Measurements from ENCODE around the gene F7. TPM values are rescaled to one million over a fixed set of nuclear protein-coding genes. Genes with fewer than 3 reads are reported as not detected.

The F7 gene
- total RNA-seq, 1 experiment from 2014 or later: not detected

DNA sequence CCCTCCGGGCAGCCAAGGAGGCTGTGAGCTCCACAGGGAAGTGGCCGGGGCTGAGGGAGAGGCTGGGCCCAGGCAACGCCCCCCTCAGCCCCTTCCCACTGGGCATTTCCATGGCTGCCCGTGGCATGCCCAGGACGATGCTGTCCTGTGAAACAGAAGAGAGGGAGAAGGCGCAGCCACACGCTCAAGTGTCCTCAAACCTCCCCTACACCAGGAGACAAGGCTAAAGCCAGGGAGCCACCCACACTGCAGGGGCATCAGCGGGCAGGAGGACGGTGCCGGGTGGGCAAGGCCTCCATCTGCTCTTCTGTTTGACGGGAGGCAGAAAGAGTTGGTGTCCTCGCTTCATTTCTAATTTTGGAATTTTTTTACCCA lies 38.7 kb downstream of the F7 start:
- POLR2A ChIA-PET: no interaction called here
- intact Hi-C loops (cut with micrococcal nuclease; ENCODE audit: unreplicated experiment) (no loop called here), in situ Hi-C loops (cut with HindIII; ENCODE audit: low pct_unique_long_range_greater_than_20kb, low sequenced_read_pairs) (no loop called here)
- Histone ChIP-seq H3K4me1 (ENCODE audit: control insufficient read depth, insufficient read depth, low read length) (no peaks in the 10 kb centered on the region), H3K36me3 (ENCODE audit: control insufficient read depth, insufficient read depth, low read length) (no peaks in the 10 kb centered on the region), H3K9me3 (ENCODE audit: control insufficient read depth, insufficient read depth, low read depth, low read length) (no peaks in the 10 kb centered on the region), H3K27me3 (ENCODE audit: control insufficient read depth, insufficient read depth, low read length) (no peaks in the 10 kb centered on the region), H3K27ac (ENCODE audit: low read length) (no peak overlapping the region), H3K4me3 (ENCODE audit: low read depth in 2 of 2, low read length in 2 of 2) (no peak overlapping the region)
- no peak for TF ChIP-seq TCF7L2 (IDR thresholded peaks at IDR 0.05; ENCODE audit: low read depth, low read length)
- TF ChIP-seq SIN3A (IDR thresholded peaks at IDR 0.05; ENCODE audit: borderline replicate concordance, insufficient read depth, low read depth, low read length): no peak
- TF ChIP-seq POLR2AphosphoS5 (IDR thresholded peaks at IDR 0.05; ENCODE audit: low read depth, low read length): no peak
- TF ChIP-seq, protein P1, sequence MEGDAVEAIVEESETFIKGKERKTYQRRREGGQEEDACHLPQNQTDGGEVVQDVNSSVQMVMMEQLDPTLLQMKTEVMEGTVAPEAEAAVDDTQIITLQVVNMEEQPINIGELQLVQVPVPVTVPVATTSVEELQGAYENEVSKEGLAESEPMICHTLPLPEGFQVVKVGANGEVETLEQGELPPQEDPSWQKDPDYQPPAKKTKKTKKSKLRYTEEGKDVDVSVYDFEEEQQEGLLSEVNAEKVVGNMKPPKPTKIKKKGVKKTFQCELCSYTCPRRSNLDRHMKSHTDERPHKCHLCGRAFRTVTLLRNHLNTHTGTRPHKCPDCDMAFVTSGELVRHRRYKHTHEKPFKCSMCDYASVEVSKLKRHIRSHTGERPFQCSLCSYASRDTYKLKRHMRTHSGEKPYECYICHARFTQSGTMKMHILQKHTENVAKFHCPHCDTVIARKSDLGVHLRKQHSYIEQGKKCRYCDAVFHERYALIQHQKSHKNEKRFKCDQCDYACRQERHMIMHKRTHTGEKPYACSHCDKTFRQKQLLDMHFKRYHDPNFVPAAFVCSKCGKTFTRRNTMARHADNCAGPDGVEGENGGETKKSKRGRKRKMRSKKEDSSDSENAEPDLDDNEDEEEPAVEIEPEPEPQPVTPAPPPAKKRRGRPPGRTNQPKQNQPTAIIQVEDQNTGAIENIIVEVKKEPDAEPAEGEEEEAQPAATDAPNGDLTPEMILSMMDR (IDR thresholded peaks at IDR 0.05): no peak
- TF ChIP-seq REST (IDR thresholded peaks at IDR 0.05; ENCODE audit: insufficient read depth in 1 of 2, low read depth in 2 of 2, low read length in 1 of 2): no peak
- DNase-seq (ENCODE audit: low read depth, low spot score) (no peak), ATAC-seq (no peak)
- BruUV-seq (replicated peaks): no TSS peak
- CTCF ChIA-PET: no interaction called here

GRCh38 chr13:113145496-113145895 lies 39.9 kb downstream of the F7 start:
- Histone ChIP-seq H3K36me3 (ENCODE audit: control insufficient read depth, insufficient read depth, low read length) (no peaks in the 10 kb centered on the region), H3K27ac (ENCODE audit: low read length) (no peak overlapping the region), H3K27me3 (ENCODE audit: control insufficient read depth, insufficient read depth, low read length) (no peaks in the 10 kb centered on the region), H3K4me3 (ENCODE audit: low read depth in 2 of 2, low read length in 2 of 2) (no peak overlapping the region), H3K9me3 (ENCODE audit: control insufficient read depth, insufficient read depth, low read depth, low read length) (no peaks in the 10 kb centered on the region), H3K4me1 (ENCODE audit: control insufficient read depth, insufficient read depth, low read length) (no peaks in the 10 kb centered on the region)
- in situ Hi-C loops (cut with HindIII; ENCODE audit: low pct_unique_long_range_greater_than_20kb, low sequenced_read_pairs): no loop called here
- no TSS peak for BruUV-seq (replicated peaks)
- ATAC-seq (no peak), DNase-seq (ENCODE audit: low read depth, low spot score) (no peak)
- CTCF ChIA-PET: no interaction called here
- intact Hi-C loops (cut with micrococcal nuclease; ENCODE audit: unreplicated experiment): no loop called here
- TF ChIP-seq TCF7L2 (IDR thresholded peaks at IDR 0.05; ENCODE audit: low read depth, low read length) (no peak), REST (IDR thresholded peaks at IDR 0.05; ENCODE audit: insufficient read depth in 1 of 2, low read depth in 2 of 2, low read length in 1 of 2) (no peak), POLR2AphosphoS5 (IDR thresholded peaks at IDR 0.05; ENCODE audit: low read depth, low read length) (no peak), SIN3A (IDR thresholded peaks at IDR 0.05; ENCODE audit: borderline replicate concordance, insufficient read depth, low read depth, low read length) (no peak)
- TF ChIP-seq, protein P1 (IDR thresholded peaks at IDR 0.05): no peak
- POLR2A ChIA-PET: no interaction called here

Measured in Panc1 (cell line).